H9 (cell line): ENCODE measurements around the gene PEX14. TPM values are rescaled to one million over a fixed set of nuclear protein-coding genes. Genes with fewer than 3 reads are reported as not detected.

ENCODE experiments used
- DNase-seq: peaks from one replicate; pipeline ENCODE4 v3.0.0-alpha.2; 2017
- H2AFZ ChIP-seq: one replicate; pipeline ENCODE4 v1.6.1; 2013; ENCODE audit warnings: mild to moderate bottlenecking, low read length, control low read depth, moderate library complexity
- H2AK5ac ChIP-seq: 2 replicates; pipeline ENCODE4 v1.6.1; 2013; ENCODE audit warnings: low read length, control low read depth, mixed read lengths; ENCODE audit not compliant: insufficient read length
- H2BK120ac ChIP-seq: one replicate; pipeline ENCODE4 v1.6.1; 2013; ENCODE audit warnings: low read depth, mild to moderate bottlenecking, low read length, control low read depth, inconsistent platforms; ENCODE audit not compliant: poor library complexity, severe bottlenecking
- H2BK12ac ChIP-seq: 2 replicates; pipeline ENCODE4 v1.6.1; 2013; ENCODE audit warnings: low read length, control low read depth, mixed read lengths, low read depth; ENCODE audit not compliant: insufficient read length
- H2BK15ac ChIP-seq: 2 replicates; pipeline ENCODE4 v1.6.1; 2013; ENCODE audit warnings: low read depth, low read length, control low read depth
- H2BK20ac ChIP-seq: one replicate; pipeline ENCODE4 v1.6.1; 2013; ENCODE audit warnings: low read depth, mild to moderate bottlenecking, low read length, control low read depth, inconsistent platforms; ENCODE audit not compliant: poor library complexity, severe bottlenecking
- H2BK5ac ChIP-seq: 2 replicates; pipeline ENCODE4 v1.6.1; 2013; ENCODE audit warnings: low read length, control low read depth, mixed read lengths; ENCODE audit not compliant: insufficient read length
- H3K14ac ChIP-seq: 2 replicates; pipeline ENCODE4 v1.6.1; 2013; ENCODE audit warnings: low read length, control low read depth; ENCODE audit not compliant: insufficient read depth
- H3K18ac ChIP-seq: 2 replicates; pipeline ENCODE4 v1.6.1; 2013; ENCODE audit warnings: low read depth, mild to moderate bottlenecking, mixed read lengths, low read length, control low read depth; ENCODE audit not compliant: insufficient read length
- H3K23ac ChIP-seq: 2 replicates; pipeline ENCODE4 v1.6.1; 2013; ENCODE audit warnings: low read length, control low read depth, mixed read lengths, low read depth; ENCODE audit not compliant: insufficient read length
- H3K23me2 ChIP-seq: 2 replicates; pipeline ENCODE4 v1.6.1; 2013; ENCODE audit warnings: low read depth, mild to moderate bottlenecking, mixed read lengths, low read length, control low read depth; ENCODE audit not compliant: insufficient read length, poor library complexity, severe bottlenecking
- H3K27ac ChIP-seq: 2 replicates; pipeline ENCODE4 v1.5.1; 2013; ENCODE audit warnings: low read length, control low read depth, mixed read lengths, low read depth; ENCODE audit not compliant: insufficient read length
- H3K27me3 ChIP-seq: 2 replicates; pipeline ENCODE4 v1.6.1; 2013; ENCODE audit warnings: low read length, control low read depth, inconsistent platforms; ENCODE audit not compliant: insufficient read depth
- H3K4ac ChIP-seq: 2 replicates; pipeline ENCODE4 v1.6.1; 2013; ENCODE audit warnings: low read depth, mild to moderate bottlenecking, control low read depth, inconsistent platforms, low read length, moderate library complexity
- H3K4me1 ChIP-seq: 2 replicates; pipeline ENCODE4 v1.6.1; 2013; ENCODE audit warnings: low read length, control low read depth, inconsistent platforms; ENCODE audit not compliant: insufficient read depth
- H3K4me2 ChIP-seq: 2 replicates; pipeline ENCODE4 v1.6.1; 2013; ENCODE audit warnings: low read length, control low read depth, mixed read lengths; ENCODE audit not compliant: insufficient read length, insufficient read depth
- H3K56ac ChIP-seq: 2 replicates; pipeline ENCODE4 v1.6.1; 2013; ENCODE audit warnings: low read depth, mild to moderate bottlenecking, mixed read lengths, low read length, control low read depth; ENCODE audit not compliant: insufficient read length
- H3K79me1 ChIP-seq: 2 replicates; pipeline ENCODE4 v1.6.1; 2013; ENCODE audit warnings: low read depth, mild to moderate bottlenecking, moderate library complexity, low read length, control low read depth, inconsistent platforms; ENCODE audit not compliant: insufficient read depth, poor library complexity, severe bottlenecking
- H3K79me2 ChIP-seq: 2 replicates; pipeline ENCODE4 v1.6.1; 2013; ENCODE audit warnings: low read length, control low read depth, inconsistent platforms; ENCODE audit not compliant: insufficient read depth
- H3K9ac ChIP-seq: 2 replicates; pipeline ENCODE4 v1.6.1; 2013; ENCODE audit warnings: low read length, control low read depth, mixed read lengths; ENCODE audit not compliant: insufficient read length; ENCODE audit errors: extremely low read depth
- H3K9me3 ChIP-seq: one replicate; pipeline ENCODE4 v1.6.1; 2013; ENCODE audit warnings: low read depth, low read length, inconsistent platforms; ENCODE audit not compliant: control insufficient read depth
- H3T11ph ChIP-seq: one replicate; pipeline ENCODE4 v1.6.1; 2013; ENCODE audit warnings: mild to moderate bottlenecking, low read length, control low read depth, inconsistent platforms
- H4K20me1 ChIP-seq: one replicate; pipeline ENCODE4 v1.6.1; 2013; ENCODE audit not compliant: control insufficient read depth, insufficient read length, insufficient read depth
- H4K5ac ChIP-seq: 2 replicates; pipeline ENCODE4 v1.6.1; 2013; ENCODE audit warnings: low read depth, mild to moderate bottlenecking, mixed read lengths, low read length, control low read depth; ENCODE audit not compliant: insufficient read length
- H4K8ac ChIP-seq: replicated peaks from 2 replicates; pipeline ENCODE4 v1.6.1; 2013; ENCODE audit warnings: low read length, control low read depth, mixed read lengths, low read depth; ENCODE audit not compliant: insufficient read length
- H4K91ac ChIP-seq: 2 replicates; pipeline ENCODE4 v1.6.1; 2013; ENCODE audit warnings: low read depth, mild to moderate bottlenecking, moderate library complexity, mixed read lengths, low read length, control low read depth; ENCODE audit not compliant: insufficient read length
- H3K27ac Mint-ChIP-seq, 3 experiments: 2 replicates in 2 of 3; 3 replicates in 1 of 3; pipeline ENCODE4 v1.8.0; 2020 to 2021; ENCODE audit warnings: mixed read lengths in 3 of 3, mild to moderate bottlenecking in 1 of 3, moderate library complexity in 1 of 3
- H3K27me3 Mint-ChIP-seq: 2 replicates; pipeline ENCODE4 v1.8.0; 2021; ENCODE audit warnings: low read depth, mild to moderate bottlenecking, moderate library complexity, mixed read lengths
- H3K36me3 Mint-ChIP-seq, 3 experiments: 2 replicates in 2 of 3; 3 replicates in 1 of 3; pipeline ENCODE4 v1.8.0; 2020 to 2021; ENCODE audit warnings: low read depth in 3 of 3, mixed read lengths in 3 of 3; ENCODE audit not compliant: insufficient read depth in 1 of 3
- H3K4me1 Mint-ChIP-seq, 2 experiments: 2 replicates each; pipeline ENCODE4 v1.8.0; 2020; ENCODE audit warnings: mixed read lengths in 2 of 2
- H3K4me3 Mint-ChIP-seq, 2 experiments: 2 replicates in 1 of 2; 3 replicates in 1 of 2; pipeline ENCODE4 v1.8.0; 2020 to 2021; ENCODE audit warnings: mild to moderate bottlenecking in 2 of 2, mixed read lengths in 2 of 2, moderate library complexity in 1 of 2
- H3K9me3 Mint-ChIP-seq, 2 experiments: 2 replicates in 1 of 2; 3 replicates in 1 of 2; pipeline ENCODE4 v1.8.0; 2020; ENCODE audit warnings: mild to moderate bottlenecking in 2 of 2, mixed read lengths in 2 of 2, moderate library complexity in 1 of 2
- WGBS: extraction: QIAGEN DNeasy Blood & Tissue Kit; methylation state at CpG from one replicate; pipeline ENCODE4 v1.1.7; 2013; ENCODE audit warnings: missing lambda C conversion rate, low lambda C conversion rate, mixed read lengths; ENCODE audit not compliant: insufficient read length; ENCODE audit errors: extremely low coverage; 5-methylcytosine and 5-hydroxymethylcytosine counted together
- total RNA-seq: library from RNA; stranded (reverse); gene quantifications from 2 replicates; pipeline ENCODE4 v1.2.1, GENCODE V29; 2021
- TF ChIP-seq, protein P1 (sequence below): fragments of 200-600 bp; sonication (generic); conservative IDR thresholded peaks from 3 replicates; pipeline ENCODE4 v1.8.0; 2021; ENCODE audit warnings: antibody characterized with exemption, mild to moderate bottlenecking

The PEX14 gene
- total RNA-seq, 1 experiment from 2014 or later = 23.9 TPM

DNA sequence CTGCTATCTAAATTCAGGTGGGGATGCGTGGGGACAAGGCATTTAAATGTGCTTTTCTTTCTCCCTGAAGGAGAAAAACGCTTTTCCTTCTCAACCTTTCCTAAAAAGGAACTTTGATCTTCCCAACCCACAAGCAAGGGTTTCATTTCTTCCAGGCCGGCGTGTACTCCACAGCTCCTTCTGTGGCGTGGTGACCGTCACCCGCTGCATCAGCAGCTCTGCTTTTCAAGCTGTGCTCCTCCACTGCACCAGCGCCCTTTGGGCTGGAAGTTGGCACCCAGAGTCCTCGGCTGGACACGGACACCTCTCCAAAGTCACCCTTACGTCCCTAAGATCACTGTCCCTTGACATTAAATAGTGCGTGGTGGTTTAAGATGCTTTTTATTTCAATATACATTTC, 54.3 kb downstream of the PEX14 start:
- H2BK20ac ChIP-seq = no peak overlapping the region
- no peak overlapping the region for H3K4ac ChIP-seq
- H2BK5ac ChIP-seq = no peak overlapping the region
- no peaks in the 10 kb centered on the region for H3K79me1 ChIP-seq
- Mint-ChIP-seq H3K4me1 (peaks cover 47 to 49% of the 10 kb centered on the region in 2 experiments), H3K27me3 (no peaks in the 10 kb centered on the region), H3K27ac (peak overlapping the region in 2 of 3 experiments; percentile 15 to 37; a peak in 4 of 7 replicates), H3K4me3 (peak overlapping the region; percentile 1 to 39; a peak in 3 of 5 replicates), H3K9me3 (no peaks in the 10 kb centered on the region), H3K36me3 (no peaks in the 10 kb centered on the region)
- TF ChIP-seq, protein P1, sequence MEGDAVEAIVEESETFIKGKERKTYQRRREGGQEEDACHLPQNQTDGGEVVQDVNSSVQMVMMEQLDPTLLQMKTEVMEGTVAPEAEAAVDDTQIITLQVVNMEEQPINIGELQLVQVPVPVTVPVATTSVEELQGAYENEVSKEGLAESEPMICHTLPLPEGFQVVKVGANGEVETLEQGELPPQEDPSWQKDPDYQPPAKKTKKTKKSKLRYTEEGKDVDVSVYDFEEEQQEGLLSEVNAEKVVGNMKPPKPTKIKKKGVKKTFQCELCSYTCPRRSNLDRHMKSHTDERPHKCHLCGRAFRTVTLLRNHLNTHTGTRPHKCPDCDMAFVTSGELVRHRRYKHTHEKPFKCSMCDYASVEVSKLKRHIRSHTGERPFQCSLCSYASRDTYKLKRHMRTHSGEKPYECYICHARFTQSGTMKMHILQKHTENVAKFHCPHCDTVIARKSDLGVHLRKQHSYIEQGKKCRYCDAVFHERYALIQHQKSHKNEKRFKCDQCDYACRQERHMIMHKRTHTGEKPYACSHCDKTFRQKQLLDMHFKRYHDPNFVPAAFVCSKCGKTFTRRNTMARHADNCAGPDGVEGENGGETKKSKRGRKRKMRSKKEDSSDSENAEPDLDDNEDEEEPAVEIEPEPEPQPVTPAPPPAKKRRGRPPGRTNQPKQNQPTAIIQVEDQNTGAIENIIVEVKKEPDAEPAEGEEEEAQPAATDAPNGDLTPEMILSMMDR = no peak
- H3K18ac ChIP-seq = no peak overlapping the region
- peaks cover 10% of the 10 kb centered on the region for H3K4me1 ChIP-seq
- no peak overlapping the region for H3T11ph ChIP-seq
- no peak overlapping the region for H4K8ac ChIP-seq
- H3K4me2 ChIP-seq = peak overlapping the region; percentile 35
- no peak overlapping the region for H2AK5ac ChIP-seq
- no peaks in the 10 kb centered on the region for H3K79me2 ChIP-seq
- no peaks in the 10 kb centered on the region for H3K9me3 ChIP-seq
- no peak overlapping the region for H2BK12ac ChIP-seq
- H4K5ac ChIP-seq = no peak overlapping the region
- H3K9ac ChIP-seq = no peak overlapping the region
- no peak overlapping the region for H3K56ac ChIP-seq
- H2AFZ ChIP-seq = no peak overlapping the region
- no peak overlapping the region for H3K27ac ChIP-seq
- H3K14ac ChIP-seq = no peak overlapping the region
- no CpG with 5 or more reads among the region's 12 CpGs for WGBS
- no peaks in the 10 kb centered on the region for H3K27me3 ChIP-seq
- H3K23me2 ChIP-seq = no peaks in the 10 kb centered on the region
- no peak for DNase-seq
- H2BK15ac ChIP-seq = no peak overlapping the region
- no peak overlapping the region for H3K23ac ChIP-seq
- H4K91ac ChIP-seq = no peak overlapping the region
- H2BK120ac ChIP-seq = no peak overlapping the region
- no peaks in the 10 kb centered on the region for H4K20me1 ChIP-seq
